COLO668 (cell line): ENCODE measurements around the gene VTI1A.
A peak's percentile ranks its signal among the peaks of the same experiment; 100 is the strongest.
"Not testable (repeated sequence)": the region's sequence is repeated elsewhere in the genome, so short reads cannot be mapped to it uniquely, and the experiment has no call there.

Source experiments
- DNase-seq: peaks from one replicate; lab custom pipeline; 2025; ENCODE audit not compliant: unreplicated experiment; lab: John Stamatoyannopoulos, UW

The VTI1A gene

DNA sequence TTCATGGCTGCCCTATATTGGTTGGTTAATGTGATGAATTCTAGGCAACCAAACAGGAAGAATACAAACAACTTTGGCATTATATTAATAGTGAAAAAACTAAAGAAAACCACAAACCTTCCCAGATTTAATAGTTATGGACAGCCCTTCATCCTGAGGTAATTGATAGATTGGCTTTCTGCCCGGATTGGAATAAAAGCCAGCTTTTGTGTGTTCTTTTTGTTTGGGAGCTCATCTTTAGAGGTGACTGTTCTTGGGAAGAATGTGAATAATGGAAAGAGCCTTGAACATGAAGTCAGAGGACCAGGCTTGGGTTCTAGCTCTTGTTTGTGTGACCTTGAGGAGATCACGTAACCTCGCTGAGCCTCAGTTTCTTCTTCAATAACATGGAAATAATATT, 92.3 kb downstream of the VTI1A start:
- DNase-seq, result no peak

DNA sequence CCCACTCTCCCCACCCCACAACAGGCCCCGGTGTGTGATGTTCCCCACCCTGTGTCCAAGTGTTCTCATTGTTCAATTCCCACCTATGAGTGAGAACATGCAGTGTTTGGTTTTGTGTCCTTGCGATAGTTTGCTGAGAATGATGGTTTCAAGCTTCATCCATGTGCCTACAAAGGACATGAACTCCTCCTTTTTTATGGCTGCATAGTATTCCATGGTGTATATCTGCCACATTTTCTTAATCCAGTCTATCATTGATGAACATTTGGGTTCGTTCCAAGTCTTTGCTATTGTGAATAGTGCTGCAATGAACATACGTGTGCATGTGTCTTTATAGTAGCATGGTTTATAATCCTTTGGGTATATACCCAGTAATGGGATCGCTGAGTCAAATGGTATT, 95.8 kb downstream of the VTI1A start:
- DNase-seq, result not testable (repeated sequence)

DNA sequence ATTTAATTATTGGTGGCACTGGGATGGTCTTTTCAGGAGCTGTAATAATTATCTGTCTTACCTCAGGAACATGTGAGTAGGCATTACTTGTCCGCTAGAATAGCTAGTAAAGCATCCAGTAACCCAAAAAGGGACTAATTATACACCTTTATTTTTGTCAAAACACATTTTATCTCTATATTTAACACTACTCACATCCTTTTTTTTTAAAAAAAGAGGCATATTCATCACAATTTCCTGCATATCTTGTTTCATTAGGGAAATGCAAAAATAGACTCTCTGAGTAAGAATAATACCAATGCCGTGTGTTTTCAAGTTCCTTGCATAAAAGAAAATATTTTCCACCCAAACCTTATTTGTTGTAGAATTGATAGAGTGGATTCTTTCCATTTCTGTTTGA, 99.5 kb downstream of the VTI1A start:
- no peak for DNase-seq

DNA sequence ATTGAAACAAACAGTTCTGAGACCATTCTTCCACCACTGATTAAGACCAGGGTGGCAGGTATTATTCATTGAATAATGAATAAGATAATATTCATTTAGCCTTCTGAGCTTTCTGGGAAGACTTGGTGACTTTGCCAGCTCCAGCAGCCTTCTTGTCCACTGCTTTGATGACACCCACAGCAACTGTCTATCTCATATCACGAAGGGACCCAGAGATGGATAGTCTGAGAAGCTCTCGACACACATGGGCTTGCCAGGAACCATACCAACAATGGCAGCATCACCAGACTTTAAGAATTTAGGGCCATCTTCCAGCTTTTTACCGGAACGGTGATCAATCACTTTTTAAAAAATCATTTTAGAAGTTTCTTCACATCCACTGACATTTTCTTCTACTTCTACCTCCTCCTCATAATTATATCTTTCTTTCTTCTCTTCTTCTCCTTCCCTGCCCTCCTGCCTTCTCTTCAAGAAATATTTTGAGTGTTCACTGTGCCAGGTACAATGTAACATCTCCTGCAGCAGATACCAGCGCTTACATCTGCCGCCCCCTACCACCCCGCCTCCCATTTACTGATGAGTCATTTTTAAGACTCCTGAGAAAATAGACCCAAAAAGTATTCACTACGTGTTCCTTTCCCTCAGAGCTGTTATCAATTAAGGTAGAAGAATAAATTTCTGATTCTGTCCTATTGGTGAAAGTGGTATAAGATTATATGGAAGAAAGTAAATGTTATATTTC, 101.7 kb downstream of the VTI1A start:
- no peak for DNase-seq

DNA sequence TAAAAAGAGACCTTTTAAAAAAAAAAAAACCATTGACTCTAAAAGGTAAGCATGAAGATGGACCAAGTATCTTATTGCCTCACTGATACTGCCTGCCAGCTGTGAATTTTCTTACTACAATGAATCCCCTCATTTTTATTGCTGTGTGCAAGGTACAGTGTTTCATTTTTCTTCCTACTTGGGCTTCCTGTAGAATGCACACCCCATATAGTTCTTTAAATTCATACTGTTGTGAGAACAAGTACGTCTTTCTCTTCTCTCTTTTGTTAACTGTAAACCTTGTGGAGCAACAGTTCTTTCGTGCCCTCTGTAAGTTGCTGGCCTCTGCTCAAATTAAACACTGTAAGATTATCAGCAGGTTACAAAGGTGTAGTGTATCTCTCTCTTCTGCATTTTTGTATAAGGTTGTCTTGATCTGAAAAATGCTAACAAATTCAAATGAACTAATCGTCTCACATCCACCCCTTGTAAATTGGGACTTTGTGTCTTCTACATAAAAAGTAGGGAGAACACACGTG, 105.6 kb downstream of the VTI1A start:
- DNase-seq, result no peak

DNA sequence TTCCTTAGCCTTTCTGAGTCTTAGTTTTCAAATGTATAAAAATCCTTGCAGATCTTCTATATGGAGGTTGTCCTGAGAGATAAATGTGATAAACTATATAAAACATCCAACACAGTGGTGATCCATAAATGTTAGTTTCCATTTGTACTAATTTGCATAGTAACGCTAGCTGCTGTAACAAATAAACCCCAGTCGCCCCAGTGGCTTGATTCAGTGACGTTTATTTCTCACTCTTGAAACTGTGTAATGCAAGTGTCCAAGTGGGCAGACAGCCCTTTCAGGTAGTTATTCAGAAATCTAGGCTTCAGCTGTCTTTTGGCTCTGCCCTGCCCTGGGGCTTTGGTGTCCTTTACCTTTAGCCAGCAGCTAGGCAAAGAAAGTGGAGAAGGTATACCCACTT, 106.3 kb downstream of the VTI1A start:
- DNase-seq, result no peak

DNA sequence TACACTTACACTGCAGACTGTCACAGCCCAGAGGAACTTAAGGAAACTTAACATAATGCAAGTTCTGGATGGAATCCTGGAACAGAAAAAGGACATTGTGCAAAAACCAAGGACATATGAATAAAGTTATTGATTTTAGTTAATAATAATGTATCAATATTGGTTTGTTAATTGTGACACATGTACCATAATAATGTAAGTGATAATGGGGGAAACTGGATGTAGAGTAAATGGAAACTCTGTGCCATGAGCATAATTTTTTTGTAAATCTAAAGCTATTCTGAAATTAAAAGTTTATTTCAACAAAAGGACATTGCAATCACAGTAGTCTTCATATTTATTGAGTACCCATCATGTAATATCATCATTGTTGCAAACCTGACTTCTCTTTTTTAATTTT, 107.2 kb downstream of the VTI1A start:
- DNase-seq, result no peak

DNA sequence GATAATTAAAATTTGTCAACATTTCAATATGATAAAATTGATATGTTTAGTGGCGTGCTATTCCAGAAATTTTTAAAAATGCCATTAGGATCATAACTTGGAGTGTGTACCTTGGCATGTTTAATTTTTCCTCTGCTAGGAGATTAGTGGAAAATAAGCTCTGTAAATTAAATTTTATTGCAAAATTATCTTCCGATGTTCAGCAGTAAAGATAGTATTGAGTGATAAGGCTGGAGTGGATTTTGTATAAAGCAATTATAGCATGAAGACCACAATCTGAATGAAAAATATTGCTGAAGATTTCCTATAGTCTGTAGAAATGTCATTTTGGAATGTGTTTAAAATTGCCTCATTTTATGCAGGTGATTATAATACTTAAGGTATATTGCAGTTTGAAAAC, 110.2 kb downstream of the VTI1A start:
- no peak for DNase-seq

DNA sequence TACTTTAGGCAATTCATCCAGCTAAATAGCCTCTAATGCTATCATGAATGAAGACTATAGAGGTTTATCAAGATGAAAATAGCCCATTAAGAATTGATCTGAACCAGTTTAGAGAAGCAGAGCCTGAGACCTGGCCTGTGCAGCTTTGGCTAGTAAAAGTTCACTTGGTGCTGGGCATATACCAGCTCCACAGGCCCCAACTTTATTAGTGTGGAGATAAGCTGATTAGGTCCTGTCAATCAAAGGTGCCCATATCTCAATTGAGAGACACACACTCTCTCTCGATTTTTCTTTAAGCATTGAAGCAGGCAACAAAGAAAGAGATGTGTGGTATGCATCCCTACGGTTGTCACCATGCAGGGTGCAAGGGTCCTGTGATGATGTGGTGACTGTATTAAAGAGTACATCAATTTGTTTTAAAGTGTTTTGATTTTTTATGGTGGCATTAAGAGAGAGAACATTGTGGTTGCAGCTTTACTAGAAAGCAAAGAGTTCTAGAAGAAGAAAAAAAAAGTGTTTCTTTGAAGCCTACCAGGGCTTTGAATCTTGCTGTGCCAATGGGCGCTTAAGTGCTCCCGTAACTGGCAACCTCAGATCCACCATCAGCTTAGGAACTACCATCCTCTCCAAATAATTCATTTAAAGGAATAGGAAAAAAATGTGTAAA, 111.6 kb downstream of the VTI1A start:
- DNase-seq, result no peak

DNA sequence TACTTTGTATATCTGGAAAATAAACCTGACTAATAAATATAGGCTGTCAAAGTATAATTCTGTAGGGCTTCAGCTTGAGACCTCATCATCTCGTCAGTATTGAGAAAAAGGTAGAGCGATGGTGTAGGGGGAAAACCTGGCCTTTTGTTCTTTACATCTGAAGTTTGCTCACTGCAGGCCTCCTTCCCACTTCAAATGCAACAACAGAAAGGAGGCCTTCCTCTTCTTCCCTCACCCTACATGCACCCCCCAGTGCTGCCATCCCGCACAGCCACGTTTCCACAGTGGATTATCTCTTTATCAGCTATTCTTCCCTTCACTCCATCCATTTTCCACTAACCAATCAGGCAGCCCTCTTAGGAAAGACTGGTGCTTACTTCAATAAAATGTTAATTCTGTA, 112.3 kb downstream of the VTI1A start:
- no peak for DNase-seq

DNA sequence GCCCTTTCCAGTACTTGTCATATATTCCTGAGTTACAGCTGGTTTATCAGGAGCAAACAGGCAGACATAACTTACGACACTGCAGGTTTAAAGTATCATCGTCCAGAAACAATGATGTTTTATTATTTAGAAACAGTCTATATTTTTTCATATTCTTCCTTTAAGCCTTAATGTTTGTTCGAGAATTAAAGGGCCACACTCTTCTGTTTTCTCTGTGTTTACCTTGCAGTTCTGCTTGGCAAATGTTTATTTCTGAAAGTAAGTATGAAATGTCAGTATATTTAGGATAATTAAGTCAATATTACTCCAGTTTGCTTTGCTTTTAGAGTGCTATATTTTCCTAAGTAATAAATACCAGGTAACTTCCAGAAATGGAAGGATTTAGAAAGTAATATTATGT, 115.1 kb downstream of the VTI1A start:
- no peak for DNase-seq

DNA sequence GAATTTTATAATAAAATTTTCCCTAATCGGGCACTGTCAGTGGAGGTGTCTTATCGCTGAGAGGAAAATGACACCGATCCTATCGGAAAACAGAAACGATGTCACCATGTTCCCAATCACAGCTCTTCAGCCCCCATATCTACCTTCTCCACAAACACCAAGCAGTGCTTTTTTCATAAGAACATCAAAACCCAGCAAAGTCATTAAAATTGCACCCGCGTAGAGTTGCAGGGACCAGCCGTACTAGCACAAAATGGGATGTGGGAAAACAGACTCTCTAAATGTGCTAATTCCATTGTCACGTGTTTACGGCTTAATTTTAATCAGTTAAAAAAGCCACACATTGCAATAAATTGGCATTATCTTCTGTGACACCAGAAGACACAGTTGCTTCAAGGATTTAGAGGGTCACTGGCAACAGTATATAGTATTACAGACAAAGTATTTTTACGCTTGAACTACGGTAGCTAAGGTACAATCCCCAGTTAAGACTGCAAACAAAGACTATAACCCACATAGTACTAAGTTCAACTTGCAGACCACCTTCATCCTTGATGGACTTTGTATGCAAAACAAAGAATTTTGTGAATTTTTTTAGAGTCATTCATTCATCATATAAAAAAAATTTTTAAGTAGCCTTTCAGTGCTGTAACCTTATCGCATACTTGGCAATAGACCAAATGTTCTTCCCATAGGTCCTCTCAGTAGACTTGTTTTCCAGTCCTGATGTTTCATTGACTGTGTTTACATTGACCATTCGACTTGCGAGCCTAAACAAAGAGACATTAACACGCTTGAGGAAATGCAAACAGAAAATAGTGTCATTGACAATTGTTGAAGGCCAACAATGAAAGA, 116.0 kb downstream of the VTI1A start:
- peak; percentile 22 for DNase-seq

DNA sequence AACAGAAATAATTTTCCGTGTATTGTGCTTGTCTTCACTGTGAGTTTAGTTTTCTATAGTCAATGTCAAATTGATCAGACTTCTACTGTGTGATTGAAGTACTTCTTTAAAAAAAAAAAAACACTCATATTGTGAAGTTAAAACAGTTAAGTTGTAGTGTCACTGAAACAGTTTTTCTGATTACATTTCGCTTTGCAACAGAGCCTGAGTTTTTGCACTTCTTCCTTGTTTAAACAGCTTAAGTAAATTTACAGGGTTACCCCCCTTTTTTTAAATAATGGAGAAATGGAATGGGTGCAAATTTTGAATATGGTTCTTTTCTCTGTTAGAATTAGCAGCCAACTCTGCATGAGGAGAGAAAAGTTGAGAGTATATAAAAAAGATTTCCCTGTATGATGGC, 117.3 kb downstream of the VTI1A start:
- DNase-seq, result no peak

DNA sequence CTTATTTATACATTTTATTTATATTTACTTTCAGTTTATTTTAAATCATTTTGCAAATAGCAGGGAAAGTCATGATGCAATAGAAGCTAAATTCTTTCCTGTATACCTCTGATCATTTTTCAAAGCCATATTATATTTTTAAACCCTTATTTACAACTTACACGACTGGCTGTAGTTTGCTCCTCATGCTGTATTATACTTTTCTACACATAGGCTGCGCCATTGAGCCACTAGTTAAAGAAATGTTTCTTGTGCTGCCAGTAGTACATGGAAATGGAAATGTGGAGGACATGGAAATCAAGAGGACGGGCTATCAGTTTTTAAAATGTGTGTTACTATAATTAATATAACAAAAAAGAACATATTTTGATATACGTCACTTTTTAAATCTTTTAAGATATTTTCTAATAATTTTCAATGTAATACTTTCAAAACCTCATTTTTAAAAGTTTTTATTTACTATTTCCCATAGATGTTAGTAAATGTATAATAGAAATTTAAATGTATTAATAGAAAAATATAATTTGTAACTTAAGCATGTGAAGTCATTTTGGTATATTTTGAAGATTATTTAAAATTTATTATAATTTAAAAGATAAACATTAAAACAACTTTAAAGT, 118.5 kb downstream of the VTI1A start:
- peak; percentile 30 for DNase-seq

DNA sequence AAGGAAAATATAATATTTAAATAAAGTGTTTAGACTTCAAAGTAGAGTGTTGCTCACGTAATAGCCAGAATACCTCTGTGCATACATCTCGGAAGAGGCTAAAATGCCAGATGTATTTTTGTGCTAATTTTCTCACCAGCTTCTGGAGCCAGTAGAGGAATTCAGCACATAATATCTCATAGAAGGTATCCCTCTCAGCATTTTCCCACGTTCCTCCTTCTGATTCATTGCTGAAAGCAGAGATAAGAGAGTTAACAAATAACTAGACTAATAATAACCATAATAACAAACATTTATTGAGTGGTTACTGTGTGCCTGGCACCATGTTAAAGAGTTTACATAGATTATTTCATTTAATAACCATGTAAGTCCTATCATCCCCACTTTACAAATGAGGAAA, 123.6 kb downstream of the VTI1A start:
- DNase-seq, result no peak

DNA sequence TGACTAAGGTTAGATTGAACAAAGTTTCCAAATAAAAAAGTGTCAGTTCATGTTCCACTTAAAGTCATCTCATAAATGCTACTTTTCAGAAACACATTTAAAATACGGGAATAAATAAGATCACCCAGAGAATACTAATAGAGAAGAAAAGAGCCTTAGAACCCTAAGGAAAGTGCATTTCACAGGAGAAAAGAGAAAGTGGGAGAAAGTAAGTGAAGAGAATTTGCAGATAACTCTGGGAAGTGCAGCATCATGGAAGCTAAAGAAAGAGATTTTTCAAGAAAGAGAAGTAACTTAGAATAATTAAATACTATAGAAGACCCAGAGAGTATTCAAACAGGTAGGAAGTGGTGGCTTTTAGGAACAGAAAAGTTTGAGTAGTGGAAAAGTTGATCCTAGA, 132.6 kb downstream of the VTI1A start:
- no peak for DNase-seq

DNA sequence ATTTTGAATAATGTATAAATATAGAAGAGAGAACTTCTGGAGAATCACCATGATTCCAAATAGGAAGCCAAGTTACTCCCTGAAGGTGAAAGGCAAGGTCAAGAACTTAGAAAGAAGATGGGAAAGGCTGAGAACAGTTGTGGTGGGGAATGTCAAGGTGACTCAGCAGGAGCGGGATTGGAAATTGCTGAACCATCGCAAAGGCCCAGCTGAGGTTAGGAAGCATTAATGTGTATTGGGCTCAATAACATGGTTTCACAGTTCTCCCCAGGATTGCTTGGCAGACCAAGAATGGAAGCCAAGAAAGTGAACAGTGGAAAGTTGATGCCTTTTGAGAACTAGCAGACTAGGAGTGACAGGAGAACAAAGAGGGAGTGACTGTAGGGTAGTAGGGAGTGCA, 133.3 kb downstream of the VTI1A start:
- no peak for DNase-seq

DNA sequence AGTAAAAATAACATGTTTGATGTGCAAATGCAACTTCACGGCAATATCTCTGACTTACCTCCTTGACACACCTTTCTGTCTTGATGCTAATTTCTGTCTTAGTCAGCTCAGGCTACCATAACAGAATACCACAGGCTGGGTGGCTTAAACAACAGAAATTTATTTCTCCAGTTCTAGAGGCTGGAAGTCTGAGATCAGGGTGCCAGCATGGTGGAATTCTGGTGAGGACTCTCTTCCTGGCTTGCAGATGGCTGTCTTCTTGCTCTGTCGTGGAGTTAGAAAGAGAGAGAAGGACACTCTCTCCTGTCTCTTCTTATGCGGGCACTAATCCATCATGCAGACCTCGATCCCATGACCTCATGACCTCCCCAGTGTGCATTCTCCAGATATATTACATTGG, 134.9 kb downstream of the VTI1A start:
- no peak for DNase-seq

DNA sequence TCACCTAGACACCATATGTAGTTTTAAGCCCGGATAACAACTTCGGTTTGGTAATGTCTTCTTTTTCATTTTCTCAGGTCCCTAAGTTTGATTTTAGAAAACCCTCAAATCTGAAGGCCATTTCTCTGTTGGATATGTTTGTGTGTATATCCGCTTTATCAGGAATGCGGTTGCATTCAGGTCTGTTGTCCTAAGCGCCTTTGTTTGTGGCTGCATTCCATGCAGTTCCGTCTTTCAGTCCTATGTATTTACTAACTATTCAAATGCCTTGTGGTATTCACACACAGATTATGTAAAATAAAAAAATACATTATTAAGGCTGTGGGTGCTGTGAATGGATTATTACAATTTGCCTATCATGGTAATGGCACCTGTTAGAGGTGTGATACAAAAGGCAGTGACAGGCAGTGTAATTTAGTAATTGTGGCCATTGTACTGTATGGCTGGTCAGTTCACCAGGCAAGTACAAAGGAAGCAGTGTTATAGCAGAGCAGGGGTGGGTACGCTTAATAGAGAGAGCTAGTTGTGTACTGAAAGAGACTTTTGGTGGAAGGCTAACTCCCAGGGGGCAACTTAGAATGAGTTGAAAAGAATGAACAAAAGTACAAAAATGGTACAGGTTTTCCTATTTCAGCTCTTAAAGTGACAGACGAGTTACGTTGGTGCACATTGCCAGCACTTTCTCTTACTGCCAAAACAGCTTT, 136.4 kb downstream of the VTI1A start:
- no peak for DNase-seq

DNA sequence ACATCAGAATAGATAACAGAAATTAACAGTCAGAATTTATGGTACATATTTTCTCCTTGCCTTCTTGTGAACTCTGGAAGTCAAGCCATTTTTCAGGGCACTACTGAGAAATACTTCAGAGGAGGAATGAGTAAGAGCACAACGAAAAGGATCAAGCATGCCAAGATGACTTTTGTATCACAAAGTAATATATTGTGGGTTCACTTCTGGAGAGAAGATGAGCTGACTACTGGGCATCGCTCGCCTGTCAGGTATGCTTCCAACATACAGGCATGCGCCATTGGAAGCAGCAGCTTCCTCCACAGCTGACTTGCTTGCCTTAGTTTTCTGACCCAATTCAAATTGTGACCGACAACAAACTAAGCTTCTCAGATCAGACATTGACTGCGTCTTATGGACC, 137.3 kb downstream of the VTI1A start:
- no peak for DNase-seq

DNA sequence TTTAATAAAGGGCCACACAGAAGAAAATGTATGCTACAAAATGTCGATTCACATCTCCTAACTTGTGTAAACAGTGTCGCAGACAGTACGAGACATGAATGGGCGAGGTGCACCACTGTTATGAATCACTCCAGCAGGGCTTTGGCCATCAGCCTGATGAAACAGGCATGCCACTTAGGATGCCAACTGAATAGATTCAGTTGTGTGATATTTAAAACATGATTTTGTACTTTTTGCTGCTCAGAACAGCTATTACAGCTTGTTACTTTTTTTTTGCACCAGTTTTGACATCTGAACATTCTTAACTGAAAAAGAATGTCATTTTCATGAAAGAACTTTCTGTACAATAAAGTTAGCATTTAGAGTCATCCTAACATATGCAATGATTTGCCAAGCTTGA, 138.1 kb downstream of the VTI1A start:
- DNase-seq, result no peak
